Measurements from ENCODE around the gene SLC6A12. TPM values are rescaled to one million over a fixed set of nuclear protein-coding genes. Genes with fewer than 3 reads are reported as not detected.
A peak's percentile ranks its signal among the peaks of the same experiment; 100 is the strongest.

SLC6A12 gene
- total RNA-seq, 4 donors from 2014 or later: 0.17 to 0.78 (median 0.34) TPM; not detected in 1

- no peak for DNase-seq (ENCODE audit: extremely low spot score)
- intact Hi-C loops (cut with DNase I): no loop called here
- Histone ChIP-seq H3K27me3 (peaks cover 0 to 77% (median under 1%) of the 10 kb centered on the region in 4 donors), H3K27ac (replicated peaks in 1 of 4) (no peak overlapping the region), H3K9me3 (no peaks in the 10 kb centered on the region), H3K36me3 (no peaks in the 10 kb centered on the region), H3K4me3 (peak overlapping the region in 1 of 4 donors; percentile 20), H3K4me1 (peaks cover 0 to 6% (median 2%) of the 10 kb centered on the region in 4 donors)
- TF ChIP-seq POLR2AphosphoS5 (IDR thresholded peaks at IDR 0.05): no peak
- no peak for TF ChIP-seq POLR2A (IDR thresholded peaks at IDR 0.05; ENCODE audit: low read depth)
- TF ChIP-seq, protein P1, sequence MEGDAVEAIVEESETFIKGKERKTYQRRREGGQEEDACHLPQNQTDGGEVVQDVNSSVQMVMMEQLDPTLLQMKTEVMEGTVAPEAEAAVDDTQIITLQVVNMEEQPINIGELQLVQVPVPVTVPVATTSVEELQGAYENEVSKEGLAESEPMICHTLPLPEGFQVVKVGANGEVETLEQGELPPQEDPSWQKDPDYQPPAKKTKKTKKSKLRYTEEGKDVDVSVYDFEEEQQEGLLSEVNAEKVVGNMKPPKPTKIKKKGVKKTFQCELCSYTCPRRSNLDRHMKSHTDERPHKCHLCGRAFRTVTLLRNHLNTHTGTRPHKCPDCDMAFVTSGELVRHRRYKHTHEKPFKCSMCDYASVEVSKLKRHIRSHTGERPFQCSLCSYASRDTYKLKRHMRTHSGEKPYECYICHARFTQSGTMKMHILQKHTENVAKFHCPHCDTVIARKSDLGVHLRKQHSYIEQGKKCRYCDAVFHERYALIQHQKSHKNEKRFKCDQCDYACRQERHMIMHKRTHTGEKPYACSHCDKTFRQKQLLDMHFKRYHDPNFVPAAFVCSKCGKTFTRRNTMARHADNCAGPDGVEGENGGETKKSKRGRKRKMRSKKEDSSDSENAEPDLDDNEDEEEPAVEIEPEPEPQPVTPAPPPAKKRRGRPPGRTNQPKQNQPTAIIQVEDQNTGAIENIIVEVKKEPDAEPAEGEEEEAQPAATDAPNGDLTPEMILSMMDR (IDR thresholded peaks at IDR 0.05): no peak
- TF ChIP-seq EP300 (IDR thresholded peaks at IDR 0.05): no peak
- 43% methylated on average over 18 of the region's 22 CpGs for WGBS
Measured at GRCh38 chr12:212715-213526, 1.0 kb downstream of the SLC6A12 start.

- WGBS: 68% methylated on average over 8 of the region's 8 CpGs
- TF ChIP-seq, protein P1 (IDR thresholded peaks at IDR 0.05): no peak
- no peak for TF ChIP-seq EP300 (IDR thresholded peaks at IDR 0.05)
- no peak for TF ChIP-seq POLR2AphosphoS5 (IDR thresholded peaks at IDR 0.05)
- TF ChIP-seq POLR2A (IDR thresholded peaks at IDR 0.05; ENCODE audit: low read depth): no peak
- Histone ChIP-seq H3K4me1 (peaks cover 0 to 6% (median 2%) of the 10 kb centered on the region in 4 donors), H3K4me3 (peak overlapping the region in 1 of 4 donors; percentile 20), H3K36me3 (no peaks in the 10 kb centered on the region), H3K27ac (replicated peaks in 1 of 4) (no peak overlapping the region), H3K9me3 (no peaks in the 10 kb centered on the region), H3K27me3 (peaks cover 0 to 78% (median 1%) of the 10 kb centered on the region in 4 donors)
- intact Hi-C loops (cut with DNase I): no loop called here
- DNase-seq (ENCODE audit: extremely low spot score): no peak
Measured at GRCh38 chr12:212415-212714, 1.6 kb downstream of the SLC6A12 start.

DNA sequence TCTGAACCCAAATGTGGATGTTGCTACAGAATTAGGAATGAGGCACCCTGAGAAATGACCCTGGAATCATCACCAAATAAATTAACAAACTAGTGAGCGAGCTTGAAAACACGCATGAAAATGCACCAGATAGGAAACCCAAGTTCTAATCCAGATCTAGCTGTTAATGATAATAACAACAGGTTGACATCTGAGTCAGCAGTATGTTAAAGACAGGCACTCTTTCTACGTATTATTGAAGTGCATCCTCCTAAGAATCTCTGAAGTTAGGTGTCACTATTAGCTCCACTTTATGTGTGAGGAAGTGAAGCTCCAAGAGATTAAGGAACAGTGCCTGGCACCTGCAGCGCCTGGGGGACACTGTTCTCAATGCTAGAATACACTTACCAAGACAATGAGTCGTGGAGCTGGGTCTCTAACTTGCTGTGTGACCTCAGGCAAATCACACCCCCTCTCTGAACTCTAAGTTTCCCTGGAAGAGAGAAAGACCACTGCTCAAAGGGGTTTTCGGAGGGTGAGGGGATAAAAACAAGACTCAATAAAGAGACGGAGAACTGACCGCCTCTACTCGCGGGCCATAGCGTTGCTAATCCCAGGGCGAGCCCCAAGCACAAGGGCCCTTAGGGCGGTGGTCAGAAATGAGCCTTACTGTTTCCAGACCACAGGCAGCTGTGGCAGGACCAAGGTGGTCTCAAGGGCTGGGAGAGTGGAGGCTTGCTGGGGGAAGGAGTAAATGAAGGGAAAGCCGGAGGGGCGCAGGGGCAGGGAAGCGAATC is 2.1 kb downstream of the SLC6A12 start:
- no peak for DNase-seq (ENCODE audit: extremely low spot score)
- no peak for TF ChIP-seq EP300 (IDR thresholded peaks at IDR 0.05)
- TF ChIP-seq, protein P1 (IDR thresholded peaks at IDR 0.05): no peak
- TF ChIP-seq POLR2AphosphoS5 (IDR thresholded peaks at IDR 0.05): no peak
- Histone ChIP-seq H3K4me1 (peaks cover 0 to 6% (median 2%) of the 10 kb centered on the region in 4 donors), H3K27ac (replicated peaks in 1 of 4) (no peak overlapping the region), H3K4me3 (no peak overlapping the region), H3K9me3 (no peaks in the 10 kb centered on the region), H3K27me3 (peaks cover 0 to 78% (median 1%) of the 10 kb centered on the region in 4 donors), H3K36me3 (no peaks in the 10 kb centered on the region)
- WGBS: 90% methylated on average over 16 of the region's 16 CpGs
- intact Hi-C loops (cut with DNase I): no loop called here

DNA sequence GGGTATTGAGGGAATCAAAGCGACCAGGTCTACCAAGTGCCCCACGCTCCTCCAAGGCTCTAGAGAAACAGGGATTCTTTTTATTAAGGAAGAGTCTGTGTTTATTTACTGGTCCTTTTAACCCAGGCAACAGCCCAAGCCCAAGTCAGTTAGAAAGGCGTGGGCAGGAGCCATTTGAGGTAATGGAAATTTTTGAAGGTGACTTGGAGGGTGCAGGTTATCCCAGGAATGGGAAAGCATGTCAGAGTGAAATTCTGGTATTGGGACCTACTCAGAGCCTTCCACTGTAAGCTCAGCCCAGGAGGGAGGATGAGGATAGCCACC is 2.9 kb downstream of the SLC6A12 start:
- Histone ChIP-seq H3K27ac (replicated peaks in 1 of 4) (no peak overlapping the region), H3K4me3 (no peak overlapping the region), H3K36me3 (no peaks in the 10 kb centered on the region), H3K4me1 (peaks cover 0 to 6% (median 2%) of the 10 kb centered on the region in 4 donors), H3K9me3 (no peaks in the 10 kb centered on the region), H3K27me3 (peaks cover 0 to 83% (median 1%) of the 10 kb centered on the region in 4 donors)
- WGBS: 89% methylated on average over 3 of the region's 3 CpGs
- no peak for TF ChIP-seq POLR2AphosphoS5 (IDR thresholded peaks at IDR 0.05)
- no peak for TF ChIP-seq EP300 (IDR thresholded peaks at IDR 0.05)
- TF ChIP-seq, protein P1 (IDR thresholded peaks at IDR 0.05): no peak
- TF ChIP-seq POLR2A (IDR thresholded peaks at IDR 0.05; ENCODE audit: low read depth): no peak
- intact Hi-C loops (cut with DNase I): no loop called here
- no peak for DNase-seq (ENCODE audit: extremely low spot score)

All from esophagus muscularis mucosa (tissue), 4 donors.